LNCaP clone FGC (cell line): Measurements from ENCODE around the gene OR6A2.

Source experiments
- DNase-seq: peaks from one replicate; pipeline ENCODE4 v3.0.0-alpha.2; 2011; ENCODE audit warnings: low read depth
- H3K4me3 ChIP-seq: 2 replicates; pipeline ENCODE4 v1.5.1; 2011; ENCODE audit warnings: mild to moderate bottlenecking, low read depth, low read length, control low read depth
- TF ChIP-seq, protein P1 (sequence below): IDR thresholded peaks from 2 replicates; pipeline ENCODE4 v1.5.1; 2012; ENCODE audit warnings: mild to moderate bottlenecking; ENCODE audit not compliant: control insufficient read depth, insufficient read depth; ENCODE audit errors: extremely low read depth

Gene OR6A2

DNA sequence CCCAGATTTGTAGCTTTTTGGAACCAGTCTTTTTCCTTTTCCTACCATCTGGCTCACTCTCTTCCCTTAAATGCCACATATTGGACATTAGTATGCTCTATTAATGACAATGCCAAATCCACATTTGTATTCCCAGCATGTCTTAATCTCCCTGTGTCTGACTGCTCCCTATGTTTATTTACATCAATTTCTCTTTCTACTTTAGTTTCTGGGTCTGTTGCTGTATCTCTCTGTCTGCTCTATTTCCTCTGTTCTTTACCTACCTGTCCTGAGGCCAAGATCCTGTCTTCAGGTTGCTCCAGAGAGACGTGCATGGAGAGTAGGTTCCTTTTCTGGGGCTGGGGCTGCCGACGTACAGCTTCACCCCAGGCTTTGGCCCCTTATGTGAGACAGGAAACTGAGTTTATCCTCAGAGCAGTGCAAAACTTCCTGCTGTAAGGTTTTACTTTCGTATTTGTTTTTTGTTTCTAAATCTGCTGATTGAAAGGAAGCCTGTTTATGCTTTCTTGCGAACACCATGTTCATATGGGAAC is 53.3 kb downstream of the OR6A2 start:
- no peak for DNase-seq
- TF ChIP-seq, protein P1, sequence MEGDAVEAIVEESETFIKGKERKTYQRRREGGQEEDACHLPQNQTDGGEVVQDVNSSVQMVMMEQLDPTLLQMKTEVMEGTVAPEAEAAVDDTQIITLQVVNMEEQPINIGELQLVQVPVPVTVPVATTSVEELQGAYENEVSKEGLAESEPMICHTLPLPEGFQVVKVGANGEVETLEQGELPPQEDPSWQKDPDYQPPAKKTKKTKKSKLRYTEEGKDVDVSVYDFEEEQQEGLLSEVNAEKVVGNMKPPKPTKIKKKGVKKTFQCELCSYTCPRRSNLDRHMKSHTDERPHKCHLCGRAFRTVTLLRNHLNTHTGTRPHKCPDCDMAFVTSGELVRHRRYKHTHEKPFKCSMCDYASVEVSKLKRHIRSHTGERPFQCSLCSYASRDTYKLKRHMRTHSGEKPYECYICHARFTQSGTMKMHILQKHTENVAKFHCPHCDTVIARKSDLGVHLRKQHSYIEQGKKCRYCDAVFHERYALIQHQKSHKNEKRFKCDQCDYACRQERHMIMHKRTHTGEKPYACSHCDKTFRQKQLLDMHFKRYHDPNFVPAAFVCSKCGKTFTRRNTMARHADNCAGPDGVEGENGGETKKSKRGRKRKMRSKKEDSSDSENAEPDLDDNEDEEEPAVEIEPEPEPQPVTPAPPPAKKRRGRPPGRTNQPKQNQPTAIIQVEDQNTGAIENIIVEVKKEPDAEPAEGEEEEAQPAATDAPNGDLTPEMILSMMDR = no peak
- H3K4me3 ChIP-seq = no peak overlapping the region

DNA sequence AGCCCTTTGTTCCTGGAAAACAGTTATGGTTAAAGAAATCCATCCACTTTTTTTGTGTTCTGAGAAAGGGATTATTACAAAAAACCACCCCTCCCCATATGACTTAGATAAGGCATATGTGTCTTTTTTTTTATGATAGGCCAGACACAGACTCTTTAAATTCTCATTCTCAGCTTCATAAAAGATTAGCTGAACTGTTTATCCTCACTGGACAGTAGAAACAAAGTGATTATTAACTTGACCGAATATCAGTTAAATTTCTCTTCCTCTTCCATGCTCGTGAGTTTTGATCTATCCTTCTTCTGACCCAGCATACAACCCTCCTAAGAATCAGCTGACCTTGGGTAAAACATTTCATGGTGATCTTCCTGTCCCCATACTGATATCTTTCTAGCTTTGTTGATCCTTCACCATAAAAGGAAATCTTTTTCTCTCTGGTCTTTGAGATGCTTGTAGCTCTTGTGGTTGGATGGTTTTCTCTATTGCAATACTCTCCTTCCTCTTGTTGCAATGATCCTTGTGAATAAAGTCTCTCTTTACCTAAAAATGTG is 53.9 kb downstream of the OR6A2 start:
- TF ChIP-seq, protein P1 = no peak
- no peak for DNase-seq
- no peak overlapping the region for H3K4me3 ChIP-seq

DNA sequence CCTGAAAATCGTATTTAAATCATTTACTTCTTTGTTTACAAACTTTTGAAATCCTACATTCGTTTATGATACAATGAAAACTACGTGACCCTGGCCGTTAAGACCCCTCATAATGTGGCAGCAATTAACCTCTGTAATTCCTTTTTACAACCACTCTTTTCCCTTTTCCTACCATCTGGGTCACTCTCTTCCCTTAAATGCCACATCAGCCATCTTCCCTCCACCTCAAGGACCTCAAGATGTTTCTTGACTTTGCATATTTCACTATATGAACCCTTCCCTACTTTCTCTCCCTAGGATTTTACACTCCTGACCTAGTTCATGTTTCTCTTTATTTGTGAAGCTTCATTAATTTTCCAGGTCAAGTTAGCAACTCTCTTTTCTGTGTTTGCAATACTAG is 54.5 kb downstream of the OR6A2 start:
- no peak overlapping the region for H3K4me3 ChIP-seq
- DNase-seq = no peak
- TF ChIP-seq, protein P1 = no peak

DNA sequence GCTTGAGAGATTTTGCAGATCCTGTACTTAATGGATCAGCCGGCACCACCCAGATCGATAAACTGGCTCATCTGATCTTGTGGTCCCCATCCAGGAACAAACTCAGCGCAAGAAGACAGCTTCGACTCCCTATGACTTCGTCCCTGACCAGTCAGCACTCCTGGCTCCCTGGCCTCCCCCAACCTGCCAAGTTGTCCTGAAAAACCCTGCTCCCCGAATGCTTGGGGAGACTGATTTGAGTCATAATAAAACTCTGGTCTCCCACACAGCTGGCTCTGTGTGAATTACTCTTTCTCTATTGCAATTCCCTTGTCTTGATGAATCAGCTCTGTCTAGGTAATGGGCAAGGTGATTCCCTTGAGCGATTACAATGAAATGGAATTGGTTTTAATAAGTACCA is 57.2 kb downstream of the OR6A2 start:
- DNase-seq = no peak
- no peak overlapping the region for H3K4me3 ChIP-seq
- TF ChIP-seq, protein P1 = no peak
